NCI-H146 (cell line): ENCODE measurements around the gene PLA2G2F.

Experiments used
- DNase-seq: peaks from one replicate; lab custom pipeline; 2025; lab: John Stamatoyannopoulos, UW

The PLA2G2F gene

DNA sequence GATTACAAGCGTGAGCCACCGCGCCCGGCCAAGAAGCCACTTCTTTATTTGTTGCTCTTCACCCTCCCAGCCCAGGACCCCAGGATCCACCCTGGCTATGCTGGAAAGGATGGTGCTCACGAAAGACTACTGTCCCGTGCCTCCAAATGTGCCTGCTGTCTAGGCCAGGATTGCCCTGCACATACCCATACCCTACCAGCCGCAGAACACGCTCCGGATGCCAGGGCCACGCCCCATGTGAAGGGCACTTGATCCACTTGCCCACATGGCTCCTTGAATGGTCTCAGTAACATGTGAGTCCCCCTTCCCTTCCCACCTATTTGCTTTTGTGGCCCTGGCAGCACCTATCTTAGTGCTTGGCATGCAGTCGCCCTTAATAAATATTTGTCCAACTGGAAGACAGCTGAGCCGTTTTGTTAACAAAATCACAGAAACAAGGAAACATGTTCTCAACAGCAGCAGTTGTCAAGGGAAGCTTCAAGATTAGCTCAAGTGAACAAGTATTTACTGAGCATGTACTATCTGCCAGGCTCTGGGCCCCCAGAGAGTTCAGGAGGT lies 33.0 kb downstream of the PLA2G2F start:
- no peak for DNase-seq

DNA sequence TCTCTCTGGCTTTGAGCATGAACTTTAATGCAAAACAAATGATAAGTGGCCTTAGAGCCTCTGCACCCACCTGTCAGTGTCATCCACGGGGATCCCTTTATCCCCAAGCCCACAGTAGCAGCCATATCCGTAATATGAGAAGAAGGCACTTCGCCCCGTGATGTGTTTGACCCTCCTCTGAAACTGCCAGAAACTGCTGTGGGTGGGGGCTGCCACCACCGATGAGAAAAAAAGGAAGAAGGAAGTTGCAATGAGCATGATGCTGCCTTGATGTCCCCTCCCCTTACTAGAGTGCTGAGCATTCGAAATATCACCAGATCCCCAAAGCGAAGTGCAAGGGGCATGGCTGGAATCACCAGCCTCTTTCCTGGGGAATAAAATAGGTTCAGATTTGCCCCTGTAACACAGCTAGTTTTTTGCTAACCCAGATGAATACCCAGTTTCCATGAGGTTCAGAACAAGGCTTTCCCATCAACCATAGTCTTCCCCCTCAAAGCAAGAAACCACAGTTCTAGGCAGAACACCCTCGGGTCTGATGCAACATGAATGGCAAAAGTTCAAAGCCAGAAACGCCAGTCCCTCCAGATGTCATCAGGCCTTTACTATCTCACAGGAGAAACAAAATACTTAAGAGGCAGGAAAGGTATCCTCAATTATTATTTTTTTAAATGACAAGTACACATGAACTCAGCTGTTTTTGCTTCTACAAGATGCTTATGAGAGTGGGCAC lies 36.0 kb downstream of the PLA2G2F start:
- no peak for DNase-seq

DNA sequence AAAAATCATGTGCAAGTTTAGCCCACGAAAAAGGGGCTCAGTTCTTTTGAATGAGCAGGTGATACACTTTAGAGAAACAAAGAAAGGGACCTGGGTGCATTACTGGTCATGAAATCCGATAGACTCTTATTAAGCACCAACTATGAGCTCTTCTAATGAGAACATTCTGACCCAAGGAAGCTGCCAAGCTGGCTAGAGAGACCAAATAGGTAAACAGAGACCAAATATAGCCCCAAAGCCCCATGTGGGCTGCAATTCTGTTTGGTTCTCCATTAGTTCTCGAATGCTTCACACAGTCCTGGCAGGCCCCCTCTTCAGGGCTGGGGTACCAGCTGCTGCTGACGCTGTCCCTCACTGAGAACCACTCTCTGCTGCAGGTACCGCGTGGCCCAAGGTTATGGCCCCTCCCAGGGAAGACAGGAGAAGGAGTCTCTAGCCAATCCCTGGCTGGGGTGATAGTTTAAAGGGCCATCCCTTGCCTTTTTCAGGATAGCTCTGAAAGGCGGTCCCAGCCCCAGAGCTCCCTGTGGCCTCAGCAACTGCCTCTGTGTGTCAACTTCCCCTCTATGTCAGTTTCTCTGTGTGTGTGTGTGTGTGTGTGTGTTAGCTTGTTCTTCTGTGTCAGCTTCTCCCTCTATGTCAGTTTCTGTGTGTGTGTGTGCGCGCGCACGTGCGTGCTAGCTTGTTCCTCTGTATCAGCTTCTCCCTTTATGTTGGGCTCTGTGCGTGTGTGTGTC lies 39.7 kb downstream of the PLA2G2F start:
- DNase-seq, result no peak

DNA sequence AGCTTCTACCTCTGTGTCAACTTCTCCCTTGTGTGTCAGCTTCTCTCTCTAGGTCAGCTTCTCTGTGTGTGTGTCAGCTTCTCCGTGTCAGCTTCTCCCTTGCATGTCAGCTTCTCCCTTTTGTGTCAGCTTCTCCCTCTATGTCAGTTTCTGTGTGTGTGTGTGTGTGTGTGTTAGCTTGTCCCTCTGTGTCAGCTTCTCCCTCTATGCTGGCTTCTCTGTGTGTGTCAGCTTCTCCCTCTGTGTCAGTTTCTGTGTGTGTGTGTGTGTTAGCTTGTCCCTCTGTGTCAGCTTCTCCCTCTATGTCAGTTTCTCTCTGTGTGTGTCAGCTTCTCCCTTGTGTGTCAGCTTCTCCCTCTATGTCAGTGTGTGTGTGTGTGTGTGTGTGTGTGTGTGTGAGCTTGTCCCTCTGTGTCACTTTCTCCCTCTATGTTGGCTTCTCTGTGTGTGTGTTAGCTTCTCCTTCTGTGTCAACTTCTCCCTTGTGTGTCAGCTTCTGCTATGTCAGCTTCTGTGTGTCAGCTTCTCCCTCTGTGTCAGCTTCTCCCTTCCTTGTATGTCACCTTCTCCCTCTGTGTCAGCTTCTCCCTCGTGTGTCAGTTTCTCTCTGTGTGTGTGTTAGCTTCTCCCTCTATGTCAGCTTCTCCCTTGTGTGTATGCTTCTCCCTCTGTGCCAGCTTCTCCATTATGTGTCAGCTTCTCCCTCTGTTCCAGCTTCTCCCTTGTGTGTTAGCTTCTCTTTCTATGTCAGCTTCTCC lies 40.4 kb downstream of the PLA2G2F start:
- no peak for DNase-seq

DNA sequence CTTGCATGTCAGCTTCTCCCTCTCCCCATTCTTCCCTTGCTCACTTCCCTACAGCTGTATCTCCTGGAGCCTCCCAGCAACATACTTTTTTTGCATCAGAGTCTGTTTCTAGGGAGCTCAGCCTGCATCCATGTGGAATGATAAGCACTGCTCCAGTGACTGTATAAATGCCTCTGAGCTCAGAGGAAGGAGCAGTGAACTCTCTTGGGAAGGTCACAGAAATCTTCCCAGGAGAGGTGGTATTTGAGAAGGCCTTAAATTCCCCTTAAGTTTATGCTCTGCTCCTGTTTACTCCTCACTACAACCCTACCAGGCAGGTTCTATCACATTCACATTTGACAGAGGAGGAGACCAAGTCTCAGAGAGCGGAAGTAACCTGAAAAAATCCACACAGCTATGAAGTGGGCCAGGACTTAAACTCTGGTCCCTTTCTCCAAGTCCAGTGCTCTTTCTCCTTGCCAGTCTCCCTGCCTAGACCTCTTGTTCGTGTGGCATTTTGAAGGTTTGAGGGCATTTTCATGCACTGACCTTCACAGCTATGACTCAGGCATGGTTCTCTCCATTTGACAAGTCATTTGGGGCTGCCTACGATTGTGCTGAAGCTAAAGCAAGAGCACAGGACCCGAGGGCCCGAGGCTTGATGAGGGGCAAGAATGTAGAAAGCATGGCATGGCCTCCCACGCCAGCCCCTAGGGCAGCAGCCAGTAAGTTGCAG lies 41.2 kb downstream of the PLA2G2F start:
- DNase-seq, result no peak

DNA sequence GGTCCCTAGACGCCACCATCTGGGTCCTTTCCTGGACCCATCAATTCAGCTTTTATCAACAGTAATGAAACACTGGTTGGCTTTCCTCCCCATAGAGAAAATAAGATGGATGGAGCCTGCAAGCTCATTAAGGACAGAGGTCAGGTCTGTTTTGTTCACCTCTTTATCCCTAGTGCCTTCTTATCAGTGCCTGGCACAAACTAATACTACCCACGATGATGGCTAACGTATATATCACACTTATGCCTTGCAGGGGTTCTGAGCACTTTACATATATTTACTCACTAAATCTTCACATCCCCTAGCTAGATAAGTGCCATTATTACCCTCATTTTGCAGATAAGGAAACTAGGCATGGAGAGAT lies 41.7 kb downstream of the PLA2G2F start:
- DNase-seq, result no peak

DNA sequence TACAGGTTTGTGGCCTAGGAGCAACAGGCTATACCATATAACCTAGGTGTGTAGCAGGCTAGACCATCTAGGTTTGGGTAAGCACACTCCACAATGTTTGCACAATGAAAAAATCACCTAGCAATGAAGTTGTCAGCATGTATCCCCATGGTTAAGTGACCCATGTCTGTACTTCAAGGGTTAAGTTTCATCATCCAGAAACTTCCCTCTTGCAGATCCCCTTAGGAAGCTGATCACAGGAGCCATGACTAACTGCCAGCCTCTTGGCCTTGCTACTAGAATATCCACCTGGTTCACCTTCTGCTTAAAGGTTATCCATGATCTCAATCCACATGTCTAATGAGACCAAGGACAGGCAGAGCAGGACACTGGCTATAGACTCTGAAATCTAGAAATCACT lies 43.3 kb downstream of the PLA2G2F start:
- DNase-seq, result no peak

DNA sequence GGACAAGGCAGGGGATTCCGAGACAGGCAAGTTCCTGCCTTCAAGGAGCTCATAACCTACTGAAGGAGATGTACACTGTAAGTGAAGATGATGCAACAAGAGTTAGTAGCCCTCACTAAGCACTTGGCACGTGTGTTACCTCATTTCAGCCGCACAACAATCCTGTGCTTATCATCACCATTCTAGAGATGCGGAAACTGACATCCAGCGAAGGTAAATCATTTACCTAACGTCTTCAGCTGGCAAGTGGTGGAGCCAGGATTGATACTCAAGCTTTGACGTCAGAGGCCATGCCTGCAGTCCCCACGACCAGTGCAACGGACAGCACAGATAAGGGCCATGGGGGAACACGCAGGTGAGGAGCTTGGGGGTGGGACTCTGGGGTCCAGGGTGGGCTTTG lies 43.9 kb downstream of the PLA2G2F start:
- no peak for DNase-seq

DNA sequence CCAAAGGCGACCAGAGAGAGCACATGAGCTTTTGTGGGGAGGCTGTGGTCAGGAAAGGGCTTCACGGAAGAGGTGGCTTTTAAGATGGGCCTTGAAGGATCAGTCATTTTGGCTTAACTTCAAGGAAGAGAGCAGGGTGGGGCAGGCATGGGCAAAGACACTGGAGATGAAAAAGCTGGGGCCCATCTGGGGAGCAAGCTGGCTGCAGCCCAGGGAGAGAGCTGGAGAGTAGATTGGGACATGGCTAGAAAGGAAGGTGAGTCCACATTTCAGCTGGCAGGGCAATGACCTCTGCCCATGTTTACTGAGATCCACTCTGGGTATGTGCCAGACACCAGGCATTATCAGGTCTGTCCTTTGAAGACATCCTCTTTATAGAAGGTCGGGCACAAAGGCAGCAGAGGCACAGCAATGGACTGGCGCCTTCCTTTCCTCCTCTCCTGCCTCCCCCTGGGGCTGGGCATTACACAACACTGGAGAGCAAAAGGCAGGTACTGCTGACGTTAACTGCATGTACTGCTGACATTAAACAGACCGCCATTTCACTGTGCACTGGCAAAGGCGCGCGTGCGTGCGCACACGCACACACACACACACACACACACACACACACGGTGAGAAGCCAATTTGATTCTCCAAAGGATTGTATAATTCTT lies 44.6 kb downstream of the PLA2G2F start:
- no peak for DNase-seq

DNA sequence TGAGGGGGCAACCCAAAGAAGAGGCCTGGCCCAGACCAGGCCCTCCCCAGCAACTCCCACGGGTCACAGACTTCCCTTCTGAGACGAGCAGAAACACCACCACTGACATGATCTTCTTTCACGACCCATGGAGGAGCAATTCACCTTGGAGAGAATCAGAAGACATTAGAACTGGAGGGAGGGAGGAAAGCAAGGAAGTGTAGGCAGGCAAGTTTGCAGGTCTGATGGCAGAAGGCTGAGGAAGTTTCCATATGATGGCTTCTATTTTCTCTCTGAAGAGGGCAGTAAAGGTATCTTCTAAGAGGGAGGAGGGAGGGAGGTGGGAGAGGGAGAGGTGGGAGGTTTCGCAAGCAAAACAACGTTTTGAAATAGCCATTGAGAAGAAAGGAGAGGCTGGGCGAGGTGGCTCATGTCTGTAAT lies 45.4 kb downstream of the PLA2G2F start:
- no peak for DNase-seq

DNA sequence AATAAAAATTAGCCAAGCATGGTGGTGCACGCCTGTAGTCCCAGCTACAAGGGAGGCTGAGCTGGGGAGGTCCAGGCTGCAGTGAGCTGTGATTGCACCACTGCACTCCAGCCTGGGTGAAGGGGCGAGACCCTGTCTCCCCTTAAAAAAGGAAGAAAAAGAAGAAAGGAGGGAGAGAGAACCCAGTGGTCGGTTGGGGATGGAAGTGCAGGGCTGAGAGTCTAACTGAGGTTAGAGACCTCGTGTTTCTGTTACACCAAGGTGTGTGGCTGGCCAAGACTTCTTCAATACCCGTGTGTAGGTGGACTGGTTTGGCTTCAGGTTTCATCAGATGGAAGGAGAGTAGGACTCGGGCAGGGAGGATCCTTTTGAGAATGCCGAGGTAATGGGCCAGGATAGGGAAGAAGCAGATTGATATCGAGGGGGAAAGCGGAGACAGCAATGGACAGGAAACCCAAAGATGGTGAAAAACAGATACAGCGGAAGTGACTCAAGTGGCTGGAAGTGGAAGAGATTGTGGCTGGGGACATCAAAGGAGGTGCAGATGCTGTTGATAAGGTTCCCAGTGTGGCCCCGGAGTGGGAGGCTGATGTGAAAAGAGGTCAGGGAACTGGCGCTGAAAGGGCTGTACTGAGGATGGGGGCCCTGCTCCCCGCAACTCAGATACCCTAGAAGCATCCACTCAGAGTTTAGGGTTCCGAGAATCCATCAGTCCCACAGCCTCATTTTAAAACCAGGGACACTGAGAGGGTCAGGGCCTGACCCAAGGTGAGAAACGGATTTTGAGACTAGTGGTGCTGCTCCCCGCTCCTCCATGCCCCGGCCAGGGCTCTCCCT lies 46.1 kb downstream of the PLA2G2F start:
- DNase-seq, result no peak

DNA sequence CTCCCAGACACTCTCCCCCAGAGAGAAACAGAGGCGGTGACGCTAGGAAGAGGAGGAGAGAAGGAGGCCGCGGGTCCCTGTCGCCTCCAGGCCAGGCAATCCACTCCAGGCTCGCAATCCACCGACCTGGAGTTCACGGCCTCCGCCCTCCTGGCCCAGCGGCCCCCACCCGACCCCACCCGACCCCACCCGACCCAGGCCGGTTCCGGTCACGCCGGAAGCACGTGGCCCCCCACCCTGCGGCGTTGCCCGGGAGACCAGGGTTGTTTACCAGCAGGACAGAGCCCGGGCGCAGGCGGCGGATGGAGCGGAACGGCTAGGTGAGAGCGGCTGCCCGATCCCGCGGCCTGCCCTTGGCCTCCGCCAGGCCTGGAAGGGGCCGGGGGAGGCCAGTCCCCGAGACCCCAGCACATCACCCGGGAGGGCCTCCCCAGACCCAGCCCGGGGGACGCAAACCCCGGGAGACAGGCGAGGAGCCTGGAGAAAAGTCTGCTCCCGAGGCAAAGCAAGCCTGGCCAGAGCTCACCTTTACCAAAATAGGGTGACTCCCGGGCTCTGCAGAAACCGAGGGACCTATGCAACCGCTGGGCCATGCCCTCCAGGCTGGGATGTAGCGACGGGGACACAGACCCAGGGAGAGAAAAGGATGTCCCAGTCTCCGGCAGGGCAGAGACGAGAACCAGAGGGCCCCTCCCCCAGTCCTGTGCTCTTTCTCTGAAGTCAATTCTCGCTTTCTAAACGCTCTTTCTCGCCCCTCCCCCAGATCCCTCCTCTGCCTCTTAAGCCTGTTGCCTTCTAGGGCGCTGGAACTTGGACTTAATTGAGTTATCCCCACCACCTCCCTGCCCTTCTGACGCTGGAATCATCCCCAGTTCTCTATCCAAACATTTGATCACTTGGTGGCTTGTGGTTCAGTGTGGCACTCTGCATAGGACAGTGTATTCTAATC lies 47.0 kb downstream of the PLA2G2F start, which contains the start of the genes PLA2G2C and UBXN10:
Gene PLA2G2C (minus strand): TSS at position 685 of the 949 bp plus-strand sequence. CDS start 9,155 bp downstream, outside the sequence.
Gene UBXN10 (plus strand): TSS at position 263 of the 949 bp plus-strand sequence. CDS start 4,466 bp downstream, outside the sequence.
- DNase-seq, result peak; percentile 2

DNA sequence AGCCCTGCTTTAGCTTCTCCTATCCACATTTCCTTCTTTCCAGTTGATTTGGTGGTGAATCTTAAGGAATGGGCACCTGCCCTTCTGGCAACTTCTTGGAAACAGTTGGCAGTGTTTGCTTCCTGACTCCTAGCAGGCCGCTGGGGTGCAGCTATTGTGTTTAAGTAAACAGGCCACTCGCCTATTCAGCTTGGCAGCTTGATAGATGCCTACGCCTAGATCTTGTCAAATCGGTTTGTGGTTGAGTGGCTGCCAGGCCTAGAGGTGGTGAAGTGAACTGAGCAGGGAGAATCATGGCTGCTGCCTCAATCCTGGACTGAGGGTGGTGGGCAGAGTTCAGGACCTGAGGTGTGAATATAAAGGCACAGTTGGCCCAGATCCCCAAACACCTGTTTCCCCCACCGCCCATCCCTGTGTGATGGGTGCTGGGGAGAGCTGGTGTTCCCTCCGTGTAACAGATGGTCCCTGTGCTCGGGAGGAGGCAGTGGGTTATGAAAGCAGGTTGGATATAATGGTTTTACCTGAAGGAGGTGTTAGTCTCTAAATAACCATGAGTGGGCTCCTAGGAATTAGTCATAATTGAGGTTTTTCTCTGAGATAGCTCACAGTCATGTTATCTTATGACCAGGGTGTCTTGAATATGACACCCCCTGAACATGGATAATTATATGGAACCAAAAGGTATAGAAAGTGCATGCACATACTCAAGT lies 48.1 kb downstream of the PLA2G2F start:
- no peak for DNase-seq

DNA sequence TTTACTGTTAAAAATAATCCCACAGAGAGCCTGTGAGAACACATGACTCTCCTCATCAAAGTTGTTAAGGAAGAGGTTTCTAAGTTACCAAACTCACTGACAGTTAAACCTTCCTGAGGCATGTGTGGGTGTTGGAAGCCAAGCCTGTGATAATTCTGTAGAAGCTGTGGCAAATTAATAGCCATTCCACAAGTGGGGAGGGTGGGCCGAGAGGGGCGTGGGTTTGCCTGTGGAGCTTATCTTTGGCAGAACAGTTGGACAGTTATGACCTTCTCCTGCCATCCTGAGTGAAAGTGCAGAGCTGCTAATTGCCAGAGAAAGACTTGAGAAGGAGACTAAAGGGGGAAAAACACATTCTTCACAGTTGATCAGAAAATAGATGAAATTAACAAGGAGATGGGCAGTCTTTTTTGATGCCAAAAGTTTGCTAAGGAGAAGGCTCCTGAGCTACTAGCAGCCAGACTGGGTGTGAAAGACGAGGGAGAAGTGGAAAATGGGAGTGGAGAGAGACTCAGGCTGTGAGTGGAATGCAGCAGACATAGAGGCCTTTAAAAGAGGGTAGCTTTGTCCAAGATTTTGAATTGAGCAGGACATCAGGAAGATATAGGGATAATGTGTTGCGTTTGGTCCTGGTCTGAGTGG lies 48.8 kb downstream of the PLA2G2F start:
- no peak for DNase-seq

DNA sequence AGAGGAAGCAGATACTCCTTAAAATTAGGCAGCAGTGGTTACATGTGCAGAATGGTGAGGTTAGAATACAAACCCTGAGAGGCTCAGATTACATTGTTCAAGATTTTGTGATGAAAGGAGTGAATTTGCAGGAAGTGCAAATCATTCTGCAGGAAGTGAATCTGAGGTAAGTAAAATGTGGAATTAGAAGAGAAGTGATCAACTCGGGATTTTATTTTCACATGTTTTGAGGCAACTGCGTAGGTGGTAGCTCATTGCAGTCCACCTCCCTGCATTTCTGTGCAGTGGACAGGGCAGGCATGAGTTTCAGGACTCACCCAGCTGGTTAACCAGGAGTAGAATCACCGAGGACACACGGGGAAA lies 49.3 kb downstream of the PLA2G2F start:
- no peak for DNase-seq

DNA sequence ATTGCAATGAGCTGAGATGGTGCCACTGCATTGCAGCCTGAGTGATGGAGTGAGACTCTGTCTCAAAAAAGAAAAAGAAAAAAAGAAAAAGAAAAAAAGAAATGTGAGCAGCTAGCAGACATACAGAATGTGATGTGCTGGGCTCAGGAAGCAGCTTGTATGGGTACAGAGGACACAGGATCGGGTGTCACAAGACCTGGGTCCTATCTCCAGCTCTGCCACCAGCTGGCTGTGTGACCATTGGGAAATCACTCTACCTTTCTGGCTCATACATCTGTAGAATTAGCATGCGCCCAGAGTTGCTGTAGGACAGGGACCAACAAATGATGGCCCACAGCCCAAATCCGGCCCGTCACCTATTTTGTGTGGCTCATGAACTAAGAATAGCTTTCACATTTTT lies 50.5 kb downstream of the PLA2G2F start:
- no peak for DNase-seq

DNA sequence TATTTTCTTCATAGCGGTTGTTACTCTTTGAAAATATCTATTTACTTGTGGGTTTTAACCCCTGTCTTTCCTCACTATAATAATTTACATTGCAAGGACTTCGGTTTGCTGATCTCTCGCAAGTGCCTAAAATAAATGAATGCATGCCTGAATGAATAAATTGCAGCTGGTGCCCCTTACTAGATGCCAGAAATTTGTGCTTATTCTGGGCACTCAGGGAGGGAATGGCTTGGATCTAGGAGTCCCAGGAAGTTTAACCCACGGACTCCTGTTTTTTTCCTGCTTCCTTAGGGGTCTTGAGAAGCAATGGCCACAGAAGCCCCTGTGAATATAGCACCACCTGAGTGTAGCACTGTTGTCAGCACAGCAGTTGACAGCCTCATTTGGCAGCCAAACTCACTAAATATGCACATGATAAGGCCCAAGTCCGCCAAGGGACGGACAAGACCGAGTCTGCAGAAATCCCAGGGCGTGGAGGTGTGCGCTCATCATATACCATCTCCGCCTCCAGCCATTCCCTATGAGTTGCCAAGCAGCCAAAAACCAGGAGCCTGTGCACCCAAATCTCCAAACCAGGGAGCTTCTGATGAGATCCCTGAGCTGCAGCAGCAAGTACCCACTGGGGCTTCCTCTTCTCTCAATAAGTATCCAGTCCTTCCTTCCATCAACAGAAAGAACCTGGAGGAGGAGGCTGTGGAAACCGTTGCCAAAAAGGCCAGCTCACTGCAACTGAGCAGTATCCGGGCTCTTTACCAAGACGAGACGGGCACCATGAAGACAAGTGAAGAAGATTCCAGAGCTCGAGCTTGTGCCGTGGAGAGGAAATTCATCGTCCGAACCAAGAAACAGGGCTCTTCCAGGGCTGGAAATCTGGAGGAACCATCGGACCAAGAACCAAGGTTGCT lies 51.4 kb downstream of the PLA2G2F start:
- DNase-seq, result no peak
